HFFc6 (cell line): ENCODE data around the gene OTOP1. TPM values are rescaled to one million over a fixed set of nuclear protein-coding genes. Genes with fewer than 3 reads are reported as not detected.

Source experiments
- DNase-seq: peaks from one replicate; pipeline ENCODE4 v3.0.0-alpha.2; 2018
- H3K27ac Mint-ChIP-seq: 2 replicates; pipeline ENCODE4 v1.8.0; 2020; ENCODE audit warnings: mild to moderate bottlenecking, mixed read lengths
- H3K27me3 Mint-ChIP-seq: 2 replicates; pipeline ENCODE4 v1.8.0; 2021; ENCODE audit warnings: mild to moderate bottlenecking, moderate library complexity, mixed read lengths; ENCODE audit not compliant: insufficient read depth
- H3K36me3 Mint-ChIP-seq: 2 replicates; pipeline ENCODE4 v1.8.0; 2021; ENCODE audit warnings: low read depth, mixed read lengths
- H3K4me1 Mint-ChIP-seq: 2 replicates; pipeline ENCODE4 v1.8.0; 2020; ENCODE audit warnings: low read depth, mixed read lengths
- H3K4me3 Mint-ChIP-seq: 2 replicates; pipeline ENCODE4 v1.8.0; 2020; ENCODE audit warnings: mild to moderate bottlenecking, moderate library complexity, mixed read lengths
- H3K9me3 Mint-ChIP-seq: 2 replicates; pipeline ENCODE4 v1.8.0; 2020; ENCODE audit warnings: mild to moderate bottlenecking, mixed read lengths
- long read RNA-seq: library from polyadenylated mRNA; unstranded; transcript quantifications from one replicate; pipeline ENCODE4 v2.0.0, GENCODE V29; 2019
- total RNA-seq, 6 experiments: library from RNA; stranded (reverse); fragmentation: NEBNext Ultra II Directional; extraction: Animal tissue kit (Norgen Biotek cat#: 25700); gene quantifications; 2 replicates in 1 of 6; 3 replicates in 5 of 6; pipeline ENCODE4 v1.2.3, GENCODE V29; 2021
- TF ChIP-seq, protein P1 (sequence below): fragments of 200-600 bp; sonication (generic); IDR thresholded peaks from 2 replicates; pipeline ENCODE4 v1.5.0; 2021; ENCODE audit warnings: antibody characterized with exemption, mild to moderate bottlenecking

The OTOP1 gene, protein sequence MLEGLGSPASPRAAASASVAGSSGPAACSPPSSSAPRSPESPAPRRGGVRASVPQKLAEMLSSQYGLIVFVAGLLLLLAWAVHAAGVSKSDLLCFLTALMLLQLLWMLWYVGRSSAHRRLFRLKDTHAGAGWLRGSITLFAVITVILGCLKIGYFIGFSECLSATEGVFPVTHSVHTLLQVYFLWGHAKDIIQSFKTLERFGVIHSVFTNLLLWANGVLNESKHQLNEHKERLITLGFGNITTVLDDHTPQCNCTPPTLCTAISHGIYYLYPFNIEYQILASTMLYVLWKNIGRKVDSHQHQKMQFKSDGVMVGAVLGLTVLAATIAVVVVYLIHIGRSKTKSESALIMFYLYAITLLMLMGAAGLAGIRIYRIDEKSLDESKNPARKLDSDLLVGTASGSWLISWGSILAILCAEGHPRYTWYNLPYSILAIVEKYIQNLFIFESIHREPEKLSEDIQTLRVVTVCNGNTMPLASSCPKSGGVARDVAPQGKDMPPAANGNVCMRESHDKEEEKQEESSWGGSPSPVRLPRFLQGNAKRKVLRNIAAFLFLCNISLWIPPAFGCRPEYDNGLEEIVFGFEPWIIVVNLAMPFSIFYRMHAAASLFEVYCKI
- total RNA-seq = not detected
- long read RNA-seq = 0 reads

DNA sequence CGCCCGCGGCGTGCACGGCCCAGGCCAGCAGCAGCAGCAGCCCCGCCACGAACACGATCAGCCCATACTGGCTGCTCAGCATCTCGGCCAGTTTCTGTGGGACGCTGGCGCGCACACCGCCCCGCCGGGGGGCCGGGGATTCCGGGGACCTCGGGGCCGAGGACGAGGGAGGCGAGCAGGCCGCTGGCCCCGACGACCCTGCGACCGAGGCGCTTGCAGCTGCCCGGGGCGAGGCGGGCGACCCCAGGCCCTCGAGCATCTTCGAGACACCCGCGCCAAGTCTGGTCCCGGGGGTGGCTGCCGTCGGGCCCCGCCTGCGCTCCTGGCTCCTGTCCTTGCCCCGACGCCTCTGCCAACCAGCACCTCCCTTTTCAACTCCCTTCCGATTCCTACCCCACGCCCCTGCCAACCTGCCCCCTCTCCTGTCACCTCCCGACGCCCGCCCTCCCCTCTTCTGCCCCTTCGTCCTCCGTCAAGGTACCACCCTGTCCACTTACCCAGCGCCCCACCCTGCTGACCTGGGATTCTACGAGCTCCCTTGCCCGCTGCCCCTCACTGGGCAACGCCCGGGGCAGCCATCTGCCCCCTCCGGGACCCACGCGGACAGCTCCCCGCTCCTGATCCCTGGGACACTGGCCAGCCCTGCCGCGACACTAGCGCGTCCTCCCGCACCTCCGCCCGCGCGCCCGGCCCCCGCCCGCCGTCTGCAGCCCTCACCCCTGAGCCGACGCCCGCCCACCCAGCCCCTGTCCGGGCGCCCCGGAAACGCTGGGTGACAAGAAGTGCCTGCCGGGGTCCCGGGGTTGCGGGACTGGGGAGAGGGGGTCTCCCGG, at the start of gene OTOP1:
OTOP1 (minus strand) TSS at position 324 of the 833 bp plus-strand sequence; CDS start at position 259, 65 bp downstream.
- peaks cover 51% of the 10 kb centered on the region for H3K27me3 Mint-ChIP-seq
- H3K36me3 Mint-ChIP-seq = no peaks in the 10 kb centered on the region
- H3K27ac Mint-ChIP-seq = no peak within 1 kb of the TSS
- DNase-seq = no peak
- TF ChIP-seq, protein P1, sequence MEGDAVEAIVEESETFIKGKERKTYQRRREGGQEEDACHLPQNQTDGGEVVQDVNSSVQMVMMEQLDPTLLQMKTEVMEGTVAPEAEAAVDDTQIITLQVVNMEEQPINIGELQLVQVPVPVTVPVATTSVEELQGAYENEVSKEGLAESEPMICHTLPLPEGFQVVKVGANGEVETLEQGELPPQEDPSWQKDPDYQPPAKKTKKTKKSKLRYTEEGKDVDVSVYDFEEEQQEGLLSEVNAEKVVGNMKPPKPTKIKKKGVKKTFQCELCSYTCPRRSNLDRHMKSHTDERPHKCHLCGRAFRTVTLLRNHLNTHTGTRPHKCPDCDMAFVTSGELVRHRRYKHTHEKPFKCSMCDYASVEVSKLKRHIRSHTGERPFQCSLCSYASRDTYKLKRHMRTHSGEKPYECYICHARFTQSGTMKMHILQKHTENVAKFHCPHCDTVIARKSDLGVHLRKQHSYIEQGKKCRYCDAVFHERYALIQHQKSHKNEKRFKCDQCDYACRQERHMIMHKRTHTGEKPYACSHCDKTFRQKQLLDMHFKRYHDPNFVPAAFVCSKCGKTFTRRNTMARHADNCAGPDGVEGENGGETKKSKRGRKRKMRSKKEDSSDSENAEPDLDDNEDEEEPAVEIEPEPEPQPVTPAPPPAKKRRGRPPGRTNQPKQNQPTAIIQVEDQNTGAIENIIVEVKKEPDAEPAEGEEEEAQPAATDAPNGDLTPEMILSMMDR = no peak
- H3K4me1 Mint-ChIP-seq = peaks cover 5% of the 10 kb centered on the region; the same call in 1 of the 2 replicates
- H3K4me3 Mint-ChIP-seq = no peak within 1 kb of the TSS; the same call in 1 of the 2 replicates
- no peaks in the 10 kb centered on the region for H3K9me3 Mint-ChIP-seq

DNA sequence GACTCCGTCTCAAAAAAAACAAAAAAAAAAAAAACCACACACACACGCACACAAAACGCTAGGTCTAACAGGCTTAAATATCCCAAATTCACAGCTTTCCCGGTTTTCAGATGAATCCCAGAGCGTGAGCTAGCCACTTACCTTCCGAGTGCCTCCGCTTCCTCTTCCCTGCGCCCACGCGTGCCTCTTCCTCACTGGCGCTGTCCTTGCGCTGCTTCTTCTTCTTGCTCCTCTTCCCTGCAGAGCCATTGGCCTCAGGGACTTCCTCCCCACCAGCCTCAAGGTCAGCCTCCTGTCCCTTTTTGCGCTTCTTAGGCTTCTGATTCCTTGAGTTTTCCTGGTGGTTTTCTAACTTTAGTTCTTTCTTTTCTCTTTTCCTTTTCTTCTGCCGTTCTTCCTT, 47.5 kb upstream of the OTOP1 start:
- DNase-seq = no peak
- Mint-ChIP-seq H3K4me3 (no peak overlapping the region), H3K27ac (no peak overlapping the region), H3K9me3 (no peaks in the 10 kb centered on the region), H3K27me3 (no peaks in the 10 kb centered on the region; the same call in none of the 2 replicates), H3K4me1 (peaks cover 18% of the 10 kb centered on the region), H3K36me3 (peaks cover 11% of the 10 kb centered on the region)
- TF ChIP-seq, protein P1 = no peak

DNA sequence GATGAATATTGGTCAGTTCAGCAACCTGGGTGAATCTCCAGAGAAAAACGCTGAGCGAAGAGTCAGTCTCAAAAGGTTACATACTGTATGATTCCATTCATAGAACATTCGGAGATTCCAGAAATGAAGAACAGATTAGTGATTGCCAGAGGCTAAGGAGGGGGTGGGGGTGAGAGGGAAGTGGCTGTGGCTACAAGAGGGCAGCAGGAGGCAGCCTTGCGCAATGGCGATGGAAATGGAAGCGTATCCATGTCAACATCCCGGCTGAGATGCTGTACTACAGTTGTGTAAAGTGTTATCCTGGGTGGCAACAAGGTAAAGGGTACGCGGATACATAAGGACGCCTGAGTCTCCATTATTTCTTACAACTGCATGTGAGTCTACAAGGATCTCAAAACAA, 45.2 kb upstream of the OTOP1 start:
- Mint-ChIP-seq H3K4me1 (peaks cover 18% of the 10 kb centered on the region), H3K4me3 (no peak overlapping the region), H3K36me3 (peaks cover 11% of the 10 kb centered on the region), H3K9me3 (no peaks in the 10 kb centered on the region), H3K27ac (no peak overlapping the region), H3K27me3 (no peaks in the 10 kb centered on the region; the same call in none of the 2 replicates)
- TF ChIP-seq, protein P1 = peak; percentile 15
- DNase-seq = no peak

DNA sequence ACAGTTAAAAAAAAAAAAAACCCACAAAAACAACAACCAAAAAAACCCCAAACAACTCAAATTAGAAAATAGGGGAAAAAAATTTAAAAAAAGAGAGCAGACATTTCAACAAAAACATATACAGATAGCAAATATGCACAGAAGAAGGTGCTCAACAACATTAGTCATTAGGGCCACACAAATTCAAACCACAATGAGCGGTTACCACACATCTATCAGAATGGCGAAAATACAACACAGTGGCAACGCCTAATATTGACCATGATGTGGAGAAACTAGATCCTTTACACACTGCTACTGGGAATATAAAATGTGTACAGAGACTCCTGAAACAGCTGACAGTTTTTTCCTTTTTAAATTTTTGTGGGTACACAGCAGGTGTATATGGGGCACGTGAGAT, 43.8 kb upstream of the OTOP1 start:
- Mint-ChIP-seq H3K4me1 (peaks cover 18% of the 10 kb centered on the region), H3K36me3 (peaks cover 11% of the 10 kb centered on the region), H3K4me3 (no peak overlapping the region), H3K27ac (no peak overlapping the region), H3K27me3 (peaks cover 2% of the 10 kb centered on the region), H3K9me3 (no peaks in the 10 kb centered on the region)
- TF ChIP-seq, protein P1 = no peak
- no peak for DNase-seq

DNA sequence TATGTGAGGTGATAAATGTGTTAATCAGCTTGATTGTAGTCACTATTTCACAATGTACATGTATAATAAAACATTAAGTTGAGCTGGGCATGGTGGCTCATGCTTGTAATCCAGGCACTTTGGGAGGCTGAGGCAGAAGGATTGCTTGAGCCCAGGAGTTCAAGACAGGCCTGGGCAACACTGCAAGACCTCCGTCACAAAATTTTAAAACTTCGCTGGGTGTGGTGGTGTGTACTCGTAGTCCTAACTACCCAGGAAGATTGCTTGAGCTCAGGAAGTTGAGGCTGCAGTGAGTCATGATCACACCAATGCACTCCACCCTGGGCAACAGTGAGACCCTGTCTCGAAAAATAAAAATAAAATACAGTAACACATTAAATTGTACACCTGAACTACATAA, 43.1 kb upstream of the OTOP1 start:
- no peak overlapping the region for H3K4me3 Mint-ChIP-seq
- H3K27ac Mint-ChIP-seq = peak overlapping the region; percentile 34; the same call in 1 of the 2 replicates
- peaks cover 18% of the 10 kb centered on the region for H3K4me1 Mint-ChIP-seq
- H3K9me3 Mint-ChIP-seq = no peaks in the 10 kb centered on the region
- TF ChIP-seq, protein P1 = no peak
- peaks cover 11% of the 10 kb centered on the region for H3K36me3 Mint-ChIP-seq
- no peak for DNase-seq
- peaks cover 2% of the 10 kb centered on the region for H3K27me3 Mint-ChIP-seq
